ENCODE results near the gene USP6NL. TPM values are rescaled to one million over a fixed set of nuclear protein-coding genes. Genes with fewer than 3 reads are reported as not detected.

USP6NL gene
- total and polyA plus RNA-seq, 3 experiments from 2014 or later: 1.3 to 3.2 (median 1.9) TPM

GRCh38 chr10:11489591-11489990, 121.9 kb downstream of the USP6NL start:
- no peak for DNase-seq
- H3K36me3 Mint-ChIP-seq: peaks cover 0 to 22% (median 3%) of the 10 kb centered on the region in 3 donors
- H3K9me3 ChIP-seq (ENCODE audit: low read length): no peaks in the 10 kb centered on the region
- H3K4me3 ChIP-seq (ENCODE audit: low read length): no peak overlapping the region
- no peaks in the 10 kb centered on the region for H3K27me3 ChIP-seq (ENCODE audit: insufficient read depth, low read length, poor library complexity, severe bottlenecking)
- no peaks in the 10 kb centered on the region for H3K36me3 ChIP-seq (ENCODE audit: insufficient read depth, low read length)
- no peak overlapping the region for H3K27ac Mint-ChIP-seq
- peaks cover 0 to 2% of the 10 kb centered on the region in 2 donors for H3K27me3 Mint-ChIP-seq
- H3K4me3 Mint-ChIP-seq: no peak overlapping the region
- POLR2A ChIA-PET: no interaction called here
- no peaks in the 10 kb centered on the region for H3K4me1 Mint-ChIP-seq
- no peaks in the 10 kb centered on the region for H3K9me3 Mint-ChIP-seq
- H3K4me1 ChIP-seq (ENCODE audit: insufficient read depth, low read length): no peaks in the 10 kb centered on the region
- no peak overlapping the region for H3K27ac ChIP-seq (ENCODE audit: low read depth, low read length)
- CTCF ChIA-PET: no interaction called here

GRCh38 chr10:11488126-11488525, 123.3 kb downstream of the USP6NL start:
- peaks cover 0 to 16% (median 1%) of the 10 kb centered on the region in 3 donors for H3K36me3 Mint-ChIP-seq
- CTCF ChIA-PET: no interaction called here
- H3K36me3 ChIP-seq (ENCODE audit: insufficient read depth, low read length): no peaks in the 10 kb centered on the region

GRCh38 chr10:11483201-11484148, 128.0 kb downstream of the USP6NL start:
- no peak overlapping the region for H3K27ac ChIP-seq (ENCODE audit: low read depth, low read length)
- Mint-ChIP-seq H3K4me1 (peaks cover 8 to 12% (median 11%) of the 10 kb centered on the region in 3 donors), H3K9me3 (no peaks in the 10 kb centered on the region), H3K4me3 (no peak overlapping the region), H3K27ac (no peak overlapping the region), H3K36me3 (peaks cover 0 to 6% (median 0%) of the 10 kb centered on the region in 3 donors), H3K27me3 (peaks cover 0 to 6% of the 10 kb centered on the region in 2 donors)
- no peak for DNase-seq
- no peaks in the 10 kb centered on the region for H3K27me3 ChIP-seq (ENCODE audit: insufficient read depth, low read length, poor library complexity, severe bottlenecking)
- no peak overlapping the region for H3K4me3 ChIP-seq (ENCODE audit: low read length)
- no peaks in the 10 kb centered on the region for H3K4me1 ChIP-seq (ENCODE audit: insufficient read depth, low read length)
- ChIA-PET POLR2A (no interaction called here), CTCF (interaction anchor here (0.7 to 1.2 kb wide), 2 partner anchors 275 to 365 kb away, joined by 3 to 5 read pairs; no protein-coding TSS in a partner anchor)
- no peaks in the 10 kb centered on the region for H3K9me3 ChIP-seq (ENCODE audit: low read length)
- H3K36me3 ChIP-seq (ENCODE audit: insufficient read depth, low read length): no peaks in the 10 kb centered on the region

More at GRCh38 chr10:11488126-11488525, 123.3 kb downstream of the USP6NL start:
- H3K4me3 Mint-ChIP-seq: no peak overlapping the region
- H3K27me3 ChIP-seq (ENCODE audit: insufficient read depth, low read length, poor library complexity, severe bottlenecking): no peaks in the 10 kb centered on the region
- POLR2A ChIA-PET: no interaction called here
- H3K4me1 Mint-ChIP-seq: no peaks in the 10 kb centered on the region
- no peak overlapping the region for H3K27ac Mint-ChIP-seq
- H3K4me3 ChIP-seq (ENCODE audit: low read length): no peak overlapping the region
- DNase-seq: no peak
- H3K27ac ChIP-seq (ENCODE audit: low read depth, low read length): no peak overlapping the region
- peaks cover 0 to 2% of the 10 kb centered on the region in 2 donors for H3K27me3 Mint-ChIP-seq
- H3K4me1 ChIP-seq (ENCODE audit: insufficient read depth, low read length): no peaks in the 10 kb centered on the region
- H3K9me3 ChIP-seq (ENCODE audit: low read length): no peaks in the 10 kb centered on the region
- no peaks in the 10 kb centered on the region for H3K9me3 Mint-ChIP-seq

- H3K27ac ChIP-seq (ENCODE audit: low read depth, low read length): no peak overlapping the region
- H3K27me3 ChIP-seq (ENCODE audit: insufficient read depth, low read length, poor library complexity, severe bottlenecking): no peaks in the 10 kb centered on the region
- Mint-ChIP-seq H3K27me3 (peaks cover 0 to 5% of the 10 kb centered on the region in 2 donors), H3K4me3 (no peak overlapping the region), H3K4me1 (peaks cover 8 to 12% (median 11%) of the 10 kb centered on the region in 3 donors), H3K9me3 (no peaks in the 10 kb centered on the region), H3K27ac (no peak overlapping the region), H3K36me3 (peaks cover 0 to 6% (median 0%) of the 10 kb centered on the region in 3 donors)
- ChIA-PET POLR2A (no interaction called here), CTCF (no interaction called here)
- H3K36me3 ChIP-seq (ENCODE audit: insufficient read depth, low read length): no peaks in the 10 kb centered on the region
- no peak for DNase-seq
- H3K9me3 ChIP-seq (ENCODE audit: low read length): no peaks in the 10 kb centered on the region
- no peak overlapping the region for H3K4me3 ChIP-seq (ENCODE audit: low read length)
- no peaks in the 10 kb centered on the region for H3K4me1 ChIP-seq (ENCODE audit: insufficient read depth, low read length)
Observed at GRCh38 chr10:11482306-11482705, 129.1 kb downstream of the USP6NL start.

GRCh38 chr10:11480687-11481086, 130.8 kb downstream of the USP6NL start:
- H3K27me3 ChIP-seq (ENCODE audit: insufficient read depth, low read length, poor library complexity, severe bottlenecking): no peaks in the 10 kb centered on the region
- peak overlapping the region in 1 of 7 donors; percentile 39 for H3K4me3 Mint-ChIP-seq
- H3K36me3 Mint-ChIP-seq: peaks cover 0 to 9% (median 0%) of the 10 kb centered on the region in 3 donors
- H3K4me1 ChIP-seq (ENCODE audit: insufficient read depth, low read length): no peaks in the 10 kb centered on the region
- POLR2A ChIA-PET: no interaction called here
- H3K36me3 ChIP-seq (ENCODE audit: insufficient read depth, low read length): no peaks in the 10 kb centered on the region
- H3K27me3 Mint-ChIP-seq: peaks cover 0 to 4% of the 10 kb centered on the region in 2 donors
- no peak for DNase-seq
- no peak overlapping the region for H3K4me3 ChIP-seq (ENCODE audit: low read length)
- no peak overlapping the region for H3K27ac ChIP-seq (ENCODE audit: low read depth, low read length)
- peak overlapping the region in 3 of 8 donors; percentile 8 to 57 (median 19) for H3K27ac Mint-ChIP-seq
- no peaks in the 10 kb centered on the region for H3K9me3 Mint-ChIP-seq
- peaks cover 8 to 12% (median 11%) of the 10 kb centered on the region in 3 donors for H3K4me1 Mint-ChIP-seq
- H3K9me3 ChIP-seq (ENCODE audit: low read length): no peaks in the 10 kb centered on the region
- CTCF ChIA-PET: no interaction called here

- Mint-ChIP-seq H3K4me3 (no peak overlapping the region), H3K27me3 (peaks cover 0 to 4% of the 10 kb centered on the region in 2 donors), H3K9me3 (no peaks in the 10 kb centered on the region), H3K4me1 (peaks cover 8 to 12% (median 11%) of the 10 kb centered on the region in 3 donors), H3K36me3 (peaks cover 0 to 9% (median 0%) of the 10 kb centered on the region in 3 donors), H3K27ac (peak overlapping the region in 1 of 8 donors; percentile 7)
- ChIA-PET CTCF (no interaction called here), POLR2A (interaction anchor here (0.6 kb wide), 1 partner anchor 273 kb away, joined by 4 read pairs; no protein-coding TSS in a partner anchor)
- H3K4me3 ChIP-seq (ENCODE audit: low read length): no peak overlapping the region
- DNase-seq: peak in 1 of 5 donors; percentile 5
- H3K27ac ChIP-seq (ENCODE audit: low read depth, low read length): no peak overlapping the region
- H3K9me3 ChIP-seq (ENCODE audit: low read length): no peaks in the 10 kb centered on the region
- no peaks in the 10 kb centered on the region for H3K4me1 ChIP-seq (ENCODE audit: insufficient read depth, low read length)
- H3K27me3 ChIP-seq (ENCODE audit: insufficient read depth, low read length, poor library complexity, severe bottlenecking): no peaks in the 10 kb centered on the region
- no peaks in the 10 kb centered on the region for H3K36me3 ChIP-seq (ENCODE audit: insufficient read depth, low read length)
Observed at GRCh38 chr10:11479300-11479699, 132.2 kb downstream of the USP6NL start.

GRCh38 chr10:11478807-11479206, 132.6 kb downstream of the USP6NL start:
- Histone ChIP-seq H3K9me3 (ENCODE audit: low read length) (no peaks in the 10 kb centered on the region), H3K4me1 (ENCODE audit: insufficient read depth, low read length) (no peaks in the 10 kb centered on the region), H3K27ac (ENCODE audit: low read depth, low read length) (no peak overlapping the region), H3K4me3 (ENCODE audit: low read length) (no peak overlapping the region), H3K36me3 (ENCODE audit: insufficient read depth, low read length) (no peaks in the 10 kb centered on the region), H3K27me3 (ENCODE audit: insufficient read depth, low read length, poor library complexity, severe bottlenecking) (no peaks in the 10 kb centered on the region)
- POLR2A ChIA-PET: no interaction called here
- no peaks in the 10 kb centered on the region for H3K9me3 Mint-ChIP-seq
- CTCF ChIA-PET: interaction anchor here (1.4 kb wide), 1 partner anchor 8 kb away, joined by 3 read pairs; no protein-coding TSS in a partner anchor
- peaks cover 0 to 7% (median 0%) of the 10 kb centered on the region in 3 donors for H3K36me3 Mint-ChIP-seq
- H3K27ac Mint-ChIP-seq: peak overlapping the region in 1 of 8 donors; percentile 7
- no peak for DNase-seq
- H3K4me3 Mint-ChIP-seq: no peak overlapping the region
- H3K4me1 Mint-ChIP-seq: peaks cover 8 to 12% (median 11%) of the 10 kb centered on the region in 3 donors
- H3K27me3 Mint-ChIP-seq: peaks cover 0 to 4% of the 10 kb centered on the region in 2 donors

GRCh38 chr10:11475831-11476434, 135.5 kb downstream of the USP6NL start:
- POLR2A ChIA-PET: no interaction called here
- Mint-ChIP-seq H3K27me3 (peaks cover 0 to 2% of the 10 kb centered on the region in 2 donors), H3K4me1 (peaks cover 7 to 10% (median 10%) of the 10 kb centered on the region in 3 donors)

More at GRCh38 chr10:11475831-11476434, 135.5 kb downstream of the USP6NL start:
- Histone ChIP-seq H3K4me1 (ENCODE audit: insufficient read depth, low read length) (no peaks in the 10 kb centered on the region), H3K27me3 (ENCODE audit: insufficient read depth, low read length, poor library complexity, severe bottlenecking) (no peaks in the 10 kb centered on the region), H3K4me3 (ENCODE audit: low read length) (no peak overlapping the region), H3K9me3 (ENCODE audit: low read length) (no peaks in the 10 kb centered on the region), H3K27ac (ENCODE audit: low read depth, low read length) (no peak overlapping the region), H3K36me3 (ENCODE audit: insufficient read depth, low read length) (no peaks in the 10 kb centered on the region)
- Mint-ChIP-seq H3K27ac (no peak overlapping the region), H3K4me3 (no peak overlapping the region), H3K9me3 (no peaks in the 10 kb centered on the region), H3K36me3 (peaks cover 0 to 7% (median 0%) of the 10 kb centered on the region in 3 donors)
- DNase-seq: no peak
- CTCF ChIA-PET: no interaction called here

All from CD8-positive, alpha-beta memory T cell (primary cell).